ENCODE results near the gene TP53TG3B.
"Not testable (repeated sequence)": the region's sequence is repeated elsewhere in the genome, so short reads cannot be mapped to it uniquely, and the experiment has no call there.

Gene TP53TG3B, protein sequence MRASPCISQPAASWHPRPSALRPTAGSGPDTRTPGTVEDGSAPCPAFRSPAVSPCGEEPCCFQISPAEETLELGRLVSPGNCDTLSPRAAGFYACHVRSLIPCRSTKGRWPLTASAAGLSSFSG

DNA sequence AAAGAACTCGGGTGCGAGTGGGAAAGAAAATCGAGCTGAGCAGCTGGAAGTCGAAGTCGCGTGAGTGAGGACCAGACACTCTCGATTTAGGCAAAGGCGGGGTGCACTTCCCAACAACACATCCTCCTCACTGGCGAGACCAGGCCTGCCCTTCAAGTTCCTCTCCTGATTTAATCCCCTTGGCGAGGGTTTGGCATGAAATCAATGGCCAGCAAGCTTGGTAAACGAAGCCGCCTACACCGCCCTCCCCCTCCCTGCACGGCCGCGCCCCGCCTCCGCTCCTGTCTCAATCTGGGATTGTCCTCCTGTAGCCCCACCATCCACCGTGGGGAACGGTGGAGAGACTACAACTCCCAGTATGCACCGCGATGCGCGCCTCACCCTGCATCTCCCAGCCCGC lies at the start of gene TP53TG3B:
Gene TP53TG3B (plus strand): TSS at position 301 of the 400 bp plus-strand sequence. CDS start 68 bp downstream, at position 369.
- ATAC-seq (replicated peaks; ENCODE audit: extremely low read depth, poor library complexity, severe bottlenecking); H3K36me3 Mint-ChIP-seq (ENCODE audit: insufficient read depth); DNase-seq (ENCODE audit: low spot score in 2 of 2); H3K27me3 Mint-ChIP-seq; H3K9me3 Mint-ChIP-seq; H3K4me3 Mint-ChIP-seq; H3K27ac Mint-ChIP-seq (ENCODE audit: low read depth); H3K4me1 Mint-ChIP-seq: not testable (repeated sequence)

DNA sequence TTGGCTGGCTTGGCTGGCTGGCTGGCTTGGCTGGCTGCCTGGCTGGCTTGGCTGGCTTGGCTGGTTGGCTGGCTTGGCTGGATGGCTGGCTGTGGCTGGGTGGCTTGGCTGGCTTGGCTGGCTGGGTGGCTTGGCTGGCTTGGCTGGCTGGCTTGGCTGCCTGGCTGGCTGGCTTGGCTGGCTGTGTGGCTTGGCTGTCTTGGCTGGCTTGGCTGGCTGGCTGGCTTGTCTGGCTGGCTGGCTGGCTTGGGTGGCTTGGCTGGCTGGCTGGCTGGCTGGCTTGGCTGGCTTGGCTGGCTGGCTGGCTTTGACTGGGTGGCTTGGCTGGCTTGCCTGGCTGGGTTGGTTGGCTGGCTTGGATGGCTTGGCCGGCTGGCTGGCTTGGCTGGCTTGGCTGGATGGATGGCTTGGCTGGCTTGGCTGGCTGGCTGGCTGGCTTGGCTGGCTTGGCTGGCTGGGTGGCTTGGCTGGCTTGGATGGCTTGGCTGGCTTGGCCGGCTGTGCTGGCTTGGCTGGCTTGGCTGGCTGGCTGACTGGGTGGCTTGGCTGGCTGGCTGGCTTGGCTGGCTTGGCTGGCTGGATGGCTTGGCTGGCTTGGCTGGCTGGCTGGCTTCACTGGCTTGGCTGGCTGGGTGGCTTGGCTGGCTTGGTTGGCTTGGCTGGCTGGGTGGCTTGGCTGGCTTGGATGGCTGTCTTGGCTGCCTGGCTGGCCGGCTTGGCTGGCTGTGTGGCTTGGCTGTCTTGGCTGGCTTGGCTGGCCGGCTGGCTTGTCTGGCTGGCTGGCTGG lies 24.2 kb upstream of the TP53TG3B start:
- not testable (repeated sequence) for H3K27me3 Mint-ChIP-seq; H3K27ac Mint-ChIP-seq (ENCODE audit: low read depth); H3K9me3 Mint-ChIP-seq; H3K4me3 Mint-ChIP-seq; H3K36me3 Mint-ChIP-seq (ENCODE audit: insufficient read depth); H3K4me1 Mint-ChIP-seq
- ATAC-seq (replicated peaks; ENCODE audit: extremely low read depth, poor library complexity, severe bottlenecking) (peak; percentile 10), DNase-seq (ENCODE audit: low spot score in 2 of 2) (peak; percentile 56 to 57)

DNA sequence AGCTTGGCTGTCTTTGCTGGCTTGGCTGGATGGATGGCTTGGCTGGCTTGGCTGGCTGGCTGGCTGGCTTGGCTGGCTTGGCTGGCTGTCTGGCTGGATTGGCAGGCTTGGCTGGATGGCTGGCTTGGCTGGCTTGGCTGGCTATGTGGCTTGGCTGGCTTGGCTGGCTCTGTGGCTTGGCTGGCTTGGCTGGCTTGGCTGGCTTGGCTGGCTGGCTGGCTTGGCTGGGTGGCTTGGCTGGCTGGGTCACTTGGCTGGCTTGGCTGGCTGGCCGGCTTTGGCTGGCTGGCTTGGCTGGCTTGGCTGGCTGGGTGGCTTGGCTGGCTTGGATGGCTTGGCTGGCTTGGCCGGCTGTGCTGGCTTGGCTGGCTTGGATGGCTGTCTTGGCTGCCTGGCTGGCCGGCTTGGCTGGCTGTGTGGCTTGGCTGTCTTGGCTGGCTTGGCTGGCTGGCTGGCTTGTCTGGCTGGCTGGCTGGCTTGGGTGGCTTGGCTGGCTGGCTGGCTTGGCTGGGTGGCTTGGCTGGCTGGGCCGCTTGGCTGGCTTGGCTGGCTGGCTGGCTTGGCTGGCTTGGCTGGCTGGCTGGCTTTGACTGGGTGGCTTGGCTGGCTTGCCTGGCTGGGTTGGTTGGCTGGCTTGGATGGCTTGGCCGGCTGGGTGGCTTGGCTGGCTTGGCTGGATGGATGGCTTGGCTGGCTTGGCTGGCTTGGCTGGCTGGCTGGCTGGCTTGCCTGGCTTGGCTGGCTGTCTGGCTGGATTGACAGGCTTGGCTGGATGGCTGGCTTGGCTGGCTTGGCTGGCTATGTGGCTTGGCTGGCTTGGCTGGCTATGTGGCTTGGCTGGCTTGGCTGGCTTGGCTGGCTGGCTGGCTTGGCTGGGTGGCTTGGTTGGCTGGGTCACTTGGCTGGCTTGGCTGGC lies 22.8 kb upstream of the TP53TG3B start:
- H3K9me3 Mint-ChIP-seq, H3K4me1 Mint-ChIP-seq: not testable (repeated sequence)

DNA sequence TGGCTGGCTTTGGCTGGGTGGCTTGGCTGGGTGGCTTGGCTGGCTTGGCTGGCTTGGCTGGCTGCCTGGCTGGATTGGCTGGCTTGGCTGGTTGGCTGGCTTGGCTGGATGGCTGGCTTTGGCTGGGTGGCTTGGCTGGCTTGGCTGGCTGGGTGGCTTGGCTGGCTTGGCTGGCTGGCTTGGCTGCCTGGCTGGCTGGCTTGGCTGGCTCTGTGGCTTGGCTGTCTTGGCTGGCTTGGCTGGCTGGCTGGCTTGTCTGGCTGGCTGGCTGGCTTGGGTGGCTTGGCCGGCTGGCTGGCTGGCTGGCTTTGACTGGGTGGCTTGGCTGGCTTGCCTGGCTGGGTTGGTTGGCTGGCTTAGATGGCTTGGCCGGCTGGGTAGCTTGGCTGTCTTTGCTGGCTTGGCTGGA lies 22.1 kb upstream of the TP53TG3B start:
- H3K36me3 Mint-ChIP-seq (ENCODE audit: insufficient read depth); H3K4me3 Mint-ChIP-seq: not testable (repeated sequence)

More for the DNA sequence above, 22.8 kb upstream of the TP53TG3B start:
- H3K27ac Mint-ChIP-seq (ENCODE audit: low read depth); H3K27me3 Mint-ChIP-seq; H3K4me3 Mint-ChIP-seq; H3K36me3 Mint-ChIP-seq (ENCODE audit: insufficient read depth): not testable (repeated sequence)
- DNase-seq (ENCODE audit: low spot score in 2 of 2) (peak; percentile 53 to 60), ATAC-seq (replicated peaks; ENCODE audit: extremely low read depth, poor library complexity, severe bottlenecking) (peak; percentile 17)

DNA sequence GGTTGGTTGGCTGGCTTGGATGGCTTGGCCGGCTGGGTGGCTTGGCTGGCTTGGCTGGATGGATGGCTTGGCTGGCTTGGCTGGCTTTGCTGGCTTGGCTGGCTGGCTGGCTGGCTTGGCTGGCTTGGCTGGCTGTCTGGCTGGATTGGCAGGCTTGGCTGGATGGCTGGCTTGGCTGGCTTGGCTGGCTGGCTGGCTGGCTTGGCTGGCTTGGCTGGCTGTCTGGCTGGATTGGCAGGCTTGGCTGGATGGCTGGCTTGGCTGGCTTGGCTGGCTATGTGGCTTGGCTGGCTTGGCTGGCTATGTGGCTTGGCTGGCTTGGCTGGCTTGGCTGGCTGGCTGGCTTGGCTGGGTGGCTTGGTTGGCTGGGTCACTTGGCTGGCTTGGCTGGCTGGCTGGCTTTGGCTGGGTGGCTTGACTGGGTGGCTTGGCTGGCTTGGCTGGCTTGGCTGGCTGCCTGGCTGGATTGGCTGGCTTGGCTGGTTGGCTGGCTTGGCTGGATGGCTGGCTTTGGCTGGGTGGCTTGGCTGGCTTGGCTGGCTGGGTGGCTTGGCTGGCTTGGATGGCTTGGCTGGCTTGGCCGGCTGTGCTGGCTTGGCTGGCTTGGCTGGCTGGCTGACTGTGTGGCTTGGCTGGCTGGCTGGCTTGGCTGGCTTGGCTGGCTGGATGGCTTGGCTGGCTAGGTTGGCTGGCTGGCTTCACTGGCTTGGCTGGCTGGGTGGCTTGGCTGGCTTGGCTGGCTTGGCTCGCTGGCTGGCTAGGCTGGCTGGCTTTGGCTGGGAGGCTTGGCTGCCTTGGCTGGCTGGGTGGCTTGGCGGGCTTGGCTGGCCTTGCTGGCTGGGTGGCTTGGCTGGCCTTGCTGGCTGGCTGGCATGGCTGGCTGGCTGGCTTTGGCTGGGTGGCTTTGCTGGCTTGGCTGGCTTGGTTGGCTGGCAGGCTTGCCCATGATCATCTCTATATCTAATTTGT lies 21.3 kb upstream of the TP53TG3B start:
- H3K27ac Mint-ChIP-seq (ENCODE audit: low read depth); H3K4me3 Mint-ChIP-seq; H3K4me1 Mint-ChIP-seq; H3K27me3 Mint-ChIP-seq; H3K9me3 Mint-ChIP-seq; H3K36me3 Mint-ChIP-seq (ENCODE audit: insufficient read depth): not testable (repeated sequence)
- ATAC-seq (replicated peaks; ENCODE audit: extremely low read depth, poor library complexity, severe bottlenecking), result peak; percentile 31
- peak; percentile 43 to 55 for DNase-seq (ENCODE audit: low spot score in 2 of 2)

More for the DNA sequence above, 22.1 kb upstream of the TP53TG3B start:
- H3K9me3 Mint-ChIP-seq; H3K4me1 Mint-ChIP-seq; H3K27ac Mint-ChIP-seq (ENCODE audit: low read depth); H3K27me3 Mint-ChIP-seq: not testable (repeated sequence)
- DNase-seq (ENCODE audit: low spot score in 2 of 2) (peak; percentile 28 to 46), ATAC-seq (replicated peaks; ENCODE audit: extremely low read depth, poor library complexity, severe bottlenecking) (peak; percentile 10)

All from central memory CD8-positive, alpha-beta T cell (primary cell).